Activated naive CD4-positive, alpha-beta T cell treated with anti-CD3 and anti-CD28 coated beads for 36 hours (primary cell): ENCODE results near the gene ZBED1. TPM values are rescaled to one million over a fixed set of nuclear protein-coding genes. Genes with fewer than 3 reads are reported as not detected.
"Not testable (repeated sequence)": the region's sequence is repeated elsewhere in the genome, so short reads cannot be mapped to it uniquely, and the experiment has no call there.

ENCODE experiments used
- CTCF ChIA-PET: fragments of 350-600 bp; sonication (Branson Sonifier 250); formaldehyde crosslinking; loops from one replicate; lab custom pipeline; 2021; ENCODE audit warnings: antibody characterized with exemption; lab: Charles Lee
- DNase-seq: peaks from one replicate; pipeline ENCODE4 v3.0.0-alpha.2; 2020
- H3K27ac Mint-ChIP-seq: one replicate; pipeline ENCODE4 v1.8.0; 2021; ENCODE audit warnings: mild to moderate bottlenecking, mixed read lengths
- H3K27me3 Mint-ChIP-seq: one replicate; pipeline ENCODE4 v1.8.0; 2021; ENCODE audit warnings: low read depth, mixed read lengths
- H3K36me3 Mint-ChIP-seq: one replicate; pipeline ENCODE4 v1.8.0; 2021; ENCODE audit warnings: low read depth, mixed read lengths
- H3K4me1 Mint-ChIP-seq: one replicate; pipeline ENCODE4 v1.8.0; 2021; ENCODE audit warnings: low read depth, mixed read lengths
- H3K4me3 Mint-ChIP-seq: one replicate; pipeline ENCODE4 v1.8.0; 2021; ENCODE audit warnings: mild to moderate bottlenecking, moderate library complexity, mixed read lengths
- H3K9me3 Mint-ChIP-seq: one replicate; pipeline ENCODE4 v1.8.0; 2021; ENCODE audit warnings: mixed read lengths
- intact Hi-C: fragments of 100-400 bp; cut with micrococcal nuclease; formaldehyde crosslinking; loops from one replicate; pipeline ENCODE4 v1.15.1; 2023
- total RNA-seq, 2 experiments: library from RNA; stranded (reverse); gene quantifications; one replicate each; pipeline ENCODE4 v1.2.3, GENCODE V29; 2021

ZBED1 gene
- total RNA-seq, 2 experiments from 2014 or later: 18.9 to 20.6 TPM

- Mint-ChIP-seq H3K9me3 (no peaks in the 10 kb centered on the region), H3K27ac (no peak overlapping the region), H3K27me3 (peaks cover 2% of the 10 kb centered on the region), H3K4me1 (no peaks in the 10 kb centered on the region), H3K36me3 (no peaks in the 10 kb centered on the region), H3K4me3 (no peak overlapping the region)
- no peak for DNase-seq
- intact Hi-C loops: no loop called here
- CTCF ChIA-PET: no interaction called here
These were observed 35.4 kb upstream of the ZBED1 start for GRCh38 chrX:2536141-2536540.

DNA sequence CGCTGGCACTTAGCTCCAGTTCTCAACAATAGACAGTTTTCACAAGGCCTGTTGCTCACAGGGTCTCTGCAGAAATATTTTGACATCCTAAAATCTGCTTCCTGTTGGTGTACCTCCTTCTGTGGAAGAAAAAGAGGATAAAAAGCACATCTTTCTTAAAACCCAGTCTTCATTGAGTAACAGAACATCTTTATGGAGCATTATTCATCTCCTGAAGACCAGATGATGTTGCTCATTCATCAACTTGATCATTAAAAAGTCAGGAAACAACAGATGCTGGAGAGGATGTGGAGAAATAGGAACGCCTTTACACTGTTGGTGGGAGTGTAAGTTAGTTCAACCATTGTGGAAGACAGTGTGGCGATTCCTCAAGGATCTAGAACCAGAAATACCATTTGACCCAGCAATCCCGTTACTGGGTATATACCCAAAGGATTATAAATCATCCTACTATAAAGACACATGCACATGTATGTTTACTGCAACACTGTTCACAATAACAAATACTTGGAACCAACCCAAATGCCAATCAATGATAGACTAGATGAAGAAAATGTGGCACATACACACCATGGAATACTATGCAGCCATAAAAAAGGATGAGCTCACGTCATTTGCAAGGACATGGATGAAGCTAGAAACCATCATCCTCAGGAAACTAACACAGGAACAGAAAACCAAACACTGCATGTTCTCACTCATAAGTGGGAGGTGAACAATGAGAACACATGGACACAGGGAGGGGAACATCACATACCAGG is 33.7 kb upstream of the ZBED1 start:
- H3K27me3 Mint-ChIP-seq, CTCF ChIA-PET, H3K4me3 Mint-ChIP-seq, H3K27ac Mint-ChIP-seq, intact Hi-C loops, DNase-seq, H3K9me3 Mint-ChIP-seq, H3K4me1 Mint-ChIP-seq, H3K36me3 Mint-ChIP-seq: not testable (repeated sequence)

DNA sequence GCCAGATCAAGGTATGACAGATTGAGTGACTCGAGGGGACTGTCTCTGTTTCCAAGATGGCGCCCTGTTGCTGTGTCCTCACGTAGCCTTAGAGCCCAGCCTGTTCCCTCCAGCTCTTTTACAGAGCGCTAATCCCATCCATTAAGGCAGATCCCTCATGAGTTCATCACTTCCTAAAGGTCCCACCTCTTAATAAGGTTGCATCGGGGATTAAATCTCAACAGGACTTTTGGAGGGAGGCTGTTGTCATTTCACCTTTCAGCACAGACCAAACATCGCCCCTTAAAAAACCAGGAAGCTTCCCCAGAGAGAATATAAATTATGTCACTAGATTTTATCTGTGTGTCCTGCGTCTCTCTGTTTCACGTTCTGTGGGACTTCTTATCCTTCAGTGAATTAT is 32.6 kb upstream of the ZBED1 start:
- Mint-ChIP-seq H3K4me1 (no peaks in the 10 kb centered on the region), H3K27me3 (peaks cover 5% of the 10 kb centered on the region), H3K27ac (no peak overlapping the region), H3K36me3 (no peaks in the 10 kb centered on the region), H3K4me3 (no peak overlapping the region), H3K9me3 (no peaks in the 10 kb centered on the region)
- no peak for DNase-seq
- CTCF ChIA-PET: no interaction called here
- intact Hi-C loops: no loop called here

DNA sequence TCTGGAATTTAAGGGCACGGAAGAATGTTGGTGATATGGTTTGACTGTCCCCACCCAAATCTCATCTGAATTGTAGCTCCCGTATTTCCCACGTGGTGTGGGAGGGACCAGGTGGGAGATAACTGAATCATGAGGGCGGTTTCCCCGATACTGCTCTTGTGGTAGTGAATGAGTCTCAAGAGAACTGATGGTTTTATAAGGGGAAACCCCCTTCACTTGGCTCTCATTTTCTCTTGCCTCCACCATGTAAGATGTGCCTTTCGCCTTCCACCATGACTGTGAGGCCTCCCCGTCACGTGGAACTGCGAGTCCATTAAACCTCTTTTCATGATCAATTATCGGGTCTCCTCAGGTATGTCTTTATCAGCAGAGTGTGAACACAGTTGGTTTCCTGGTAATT is 25.6 kb upstream of the ZBED1 start:
- no peak for DNase-seq
- Mint-ChIP-seq H3K27ac (no peak overlapping the region), H3K36me3 (no peaks in the 10 kb centered on the region), H3K27me3 (peaks cover 12% of the 10 kb centered on the region), H3K4me1 (no peaks in the 10 kb centered on the region), H3K4me3 (no peak overlapping the region), H3K9me3 (no peaks in the 10 kb centered on the region)
- intact Hi-C loops: no loop called here
- CTCF ChIA-PET: no interaction called here

- Mint-ChIP-seq H3K4me1 (no peaks in the 10 kb centered on the region), H3K27me3 (peaks cover 13% of the 10 kb centered on the region), H3K9me3 (no peaks in the 10 kb centered on the region), H3K4me3 (no peak overlapping the region), H3K36me3 (no peaks in the 10 kb centered on the region), H3K27ac (no peak overlapping the region)
- no peak for DNase-seq
- CTCF ChIA-PET: no interaction called here
- intact Hi-C loops: no loop called here
These were observed 23.1 kb upstream of the ZBED1 start for GRCh38 chrX:2523911-2524310.

GRCh38 chrX:2521927-2522386 is 21.2 kb upstream of the ZBED1 start:
- H3K36me3 Mint-ChIP-seq: no peaks in the 10 kb centered on the region
- CTCF ChIA-PET: no interaction called here
- no peak overlapping the region for H3K4me3 Mint-ChIP-seq
- H3K4me1 Mint-ChIP-seq: peaks cover 2% of the 10 kb centered on the region
- no peaks in the 10 kb centered on the region for H3K9me3 Mint-ChIP-seq
- DNase-seq: no peak
- intact Hi-C loops: no loop called here
- H3K27ac Mint-ChIP-seq: no peak overlapping the region
- peaks cover 8% of the 10 kb centered on the region for H3K27me3 Mint-ChIP-seq

DNA sequence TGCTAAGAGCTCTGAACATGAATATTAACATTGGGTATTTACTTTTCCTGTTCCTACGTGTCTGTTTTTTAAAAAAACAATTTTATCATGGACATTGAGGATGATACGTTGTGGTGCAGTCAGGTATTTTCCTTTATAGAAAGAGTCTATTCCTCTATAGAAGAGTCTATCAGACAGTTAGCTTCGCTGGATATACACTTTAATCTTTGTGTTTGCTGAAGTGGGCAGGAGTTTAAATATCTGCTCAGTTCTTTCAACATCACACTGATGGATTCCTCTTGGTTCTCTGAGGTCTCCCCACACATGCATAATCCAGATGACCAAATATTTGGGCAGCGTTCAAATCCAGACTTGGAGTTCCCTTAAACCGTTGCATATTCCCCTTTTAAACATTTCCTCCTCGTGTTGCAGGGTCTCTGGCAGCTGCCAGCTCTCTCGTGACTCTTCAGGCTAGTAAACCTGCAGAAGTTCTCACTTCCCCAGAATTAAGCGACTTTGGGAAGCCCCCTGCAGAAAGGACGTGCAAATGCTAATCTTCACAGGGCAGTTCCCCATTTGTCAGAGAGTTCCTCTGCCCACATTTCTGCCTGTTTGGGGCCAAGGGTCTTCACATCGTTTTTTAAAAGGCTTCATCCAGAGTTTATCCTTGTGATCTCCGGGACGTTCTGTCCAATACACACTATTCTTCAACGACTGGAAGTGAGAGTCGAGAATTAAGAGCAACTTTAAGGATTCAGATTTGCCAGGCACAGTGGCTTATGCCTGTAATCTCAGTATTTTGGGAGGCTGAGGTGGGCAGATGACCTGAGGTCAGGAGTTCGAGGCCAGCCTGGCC is 20.5 kb upstream of the ZBED1 start:
- no peak for DNase-seq
- CTCF ChIA-PET: no interaction called here
- no peak overlapping the region for H3K4me3 Mint-ChIP-seq
- H3K36me3 Mint-ChIP-seq: no peaks in the 10 kb centered on the region
- no peaks in the 10 kb centered on the region for H3K9me3 Mint-ChIP-seq
- peaks cover 2% of the 10 kb centered on the region for H3K4me1 Mint-ChIP-seq
- H3K27me3 Mint-ChIP-seq: peaks cover 5% of the 10 kb centered on the region
- intact Hi-C loops: no loop called here
- H3K27ac Mint-ChIP-seq: no peak overlapping the region

DNA sequence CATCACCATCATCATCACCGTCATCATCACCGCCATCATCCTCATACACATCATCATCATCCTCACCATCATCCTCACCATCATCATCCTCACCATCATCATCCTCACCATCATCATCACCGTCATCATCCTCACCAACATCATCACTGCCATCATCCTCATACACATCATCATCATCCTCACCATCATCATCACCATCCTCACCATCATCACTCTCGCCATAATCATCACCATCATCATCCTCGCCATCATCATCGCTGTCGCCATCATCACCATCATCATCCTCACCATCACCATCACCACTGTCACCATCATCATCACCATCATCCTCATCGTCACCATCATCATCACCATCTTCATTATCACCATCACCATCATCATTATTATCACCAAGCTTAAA is 19.8 kb upstream of the ZBED1 start:
- intact Hi-C loops: no loop called here
- no peak overlapping the region for H3K27ac Mint-ChIP-seq
- H3K9me3 Mint-ChIP-seq: no peaks in the 10 kb centered on the region
- CTCF ChIA-PET: no interaction called here
- no peak for DNase-seq
- peaks cover 5% of the 10 kb centered on the region for H3K27me3 Mint-ChIP-seq
- H3K36me3 Mint-ChIP-seq: no peaks in the 10 kb centered on the region
- no peak overlapping the region for H3K4me3 Mint-ChIP-seq
- H3K4me1 Mint-ChIP-seq: peaks cover 2% of the 10 kb centered on the region

DNA sequence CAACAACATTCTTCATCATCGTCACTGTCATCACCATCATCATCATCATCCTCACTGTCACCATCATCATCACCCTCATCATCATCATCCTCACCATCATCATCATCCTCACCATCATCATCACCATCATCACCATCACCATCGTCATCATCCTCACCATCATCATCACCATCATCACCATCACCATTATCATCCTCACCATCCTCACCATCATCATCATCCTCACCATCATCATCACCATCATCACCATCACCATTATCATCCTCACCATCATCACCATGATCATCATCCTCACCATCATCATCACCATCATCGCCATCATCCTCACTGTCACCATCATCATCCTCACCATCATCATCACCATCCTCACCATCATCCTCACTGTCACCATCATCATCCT is 18.9 kb upstream of the ZBED1 start:
- CTCF ChIA-PET, intact Hi-C loops, H3K4me1 Mint-ChIP-seq: not testable (repeated sequence)

DNA sequence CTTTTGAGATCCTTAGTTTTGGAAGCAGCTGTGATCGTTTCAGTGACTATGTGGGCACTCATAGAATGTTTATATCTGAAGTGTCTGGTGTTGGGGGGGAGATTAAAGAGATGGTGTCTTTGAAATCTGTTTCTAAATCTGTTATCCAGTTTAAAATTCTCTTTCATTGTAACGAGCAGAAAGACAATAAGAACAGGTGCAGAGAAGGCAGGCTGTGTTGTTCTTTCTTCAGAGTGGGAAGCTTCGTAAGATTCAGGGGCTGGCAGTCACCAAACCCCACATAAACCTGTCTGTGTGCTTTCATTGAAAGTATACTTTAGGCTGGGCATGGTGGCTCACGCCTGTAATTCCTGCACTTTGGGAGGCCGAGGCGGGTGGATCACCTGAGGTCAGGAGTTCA is 16.3 kb upstream of the ZBED1 start:
- no peaks in the 10 kb centered on the region for H3K36me3 Mint-ChIP-seq
- H3K4me1 Mint-ChIP-seq: peaks cover 2% of the 10 kb centered on the region
- CTCF ChIA-PET: no interaction called here
- peaks cover 5% of the 10 kb centered on the region for H3K27me3 Mint-ChIP-seq
- no peak overlapping the region for H3K4me3 Mint-ChIP-seq
- H3K27ac Mint-ChIP-seq: no peak overlapping the region
- DNase-seq: no peak
- H3K9me3 Mint-ChIP-seq: no peaks in the 10 kb centered on the region
- intact Hi-C loops: no loop called here

More for the DNA sequence above, 18.9 kb upstream of the ZBED1 start:
- H3K27ac Mint-ChIP-seq, DNase-seq, H3K4me3 Mint-ChIP-seq, H3K27me3 Mint-ChIP-seq, H3K36me3 Mint-ChIP-seq, H3K9me3 Mint-ChIP-seq: not testable (repeated sequence)

DNA sequence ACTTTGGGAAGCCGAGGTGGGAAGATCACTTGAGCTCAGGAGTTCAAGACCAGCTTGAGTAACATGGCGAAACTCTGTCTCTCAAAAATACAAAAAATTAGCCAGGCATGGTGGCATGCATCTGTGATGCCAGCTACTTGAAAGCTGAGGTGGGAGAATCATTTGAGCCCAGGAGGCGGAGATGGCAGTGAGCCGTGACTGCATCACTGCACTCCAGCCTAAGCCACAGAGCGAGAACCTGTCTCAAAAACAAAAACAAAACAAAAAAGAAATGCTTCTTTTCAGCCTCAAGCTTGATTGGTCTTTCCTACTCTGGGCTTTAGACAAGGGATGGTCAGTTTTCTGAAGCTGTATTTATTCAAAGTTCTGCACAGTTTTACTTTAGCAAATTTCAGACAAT is 15.8 kb upstream of the ZBED1 start:
- intact Hi-C loops: no loop called here
- CTCF ChIA-PET: no interaction called here
- DNase-seq: no peak
- Mint-ChIP-seq H3K27me3 (peaks cover 5% of the 10 kb centered on the region), H3K27ac (no peak overlapping the region), H3K4me3 (no peak overlapping the region), H3K9me3 (no peaks in the 10 kb centered on the region), H3K36me3 (no peaks in the 10 kb centered on the region), H3K4me1 (peaks cover 2% of the 10 kb centered on the region)

DNA sequence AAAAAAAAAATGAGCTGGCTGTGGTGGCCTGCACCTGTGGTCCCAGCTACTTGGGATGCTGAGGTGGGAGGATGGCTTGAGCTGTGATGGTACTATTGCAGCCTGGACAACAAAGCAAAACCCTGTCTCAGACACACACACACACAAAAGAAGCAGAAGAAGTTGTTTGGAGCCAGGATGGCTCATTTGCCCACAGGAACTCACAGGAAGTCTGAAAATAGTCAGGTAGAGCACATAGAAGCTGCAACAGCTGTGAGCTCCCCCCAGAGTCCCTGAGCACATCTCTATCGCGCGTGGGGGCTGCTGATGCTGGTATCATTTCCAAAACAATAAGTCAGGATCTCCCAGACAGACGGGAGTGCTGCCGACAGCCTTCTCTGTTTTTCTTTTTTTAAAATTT is 13.4 kb upstream of the ZBED1 start:
- peaks cover 2% of the 10 kb centered on the region for H3K27me3 Mint-ChIP-seq
- DNase-seq: no peak
- no peak overlapping the region for H3K4me3 Mint-ChIP-seq
- intact Hi-C loops: no loop called here
- H3K27ac Mint-ChIP-seq: no peak overlapping the region
- CTCF ChIA-PET: no interaction called here
- H3K9me3 Mint-ChIP-seq: no peaks in the 10 kb centered on the region
- H3K4me1 Mint-ChIP-seq: peaks cover 2% of the 10 kb centered on the region
- no peaks in the 10 kb centered on the region for H3K36me3 Mint-ChIP-seq
